Measurements from ENCODE around the gene CYB5B.

Gene CYB5B

GRCh38 chr16:69424053-69424934 lies at the start of gene CYB5B:
CYB5B (plus strand) TSS chr16:69424619; CDS start chr16:69424684, 65 bp downstream.
- DNase-seq (ENCODE audit: low read depth in 2 of 2): peak; percentile 87 to 95

- DNase-seq (ENCODE audit: low read depth in 2 of 2): no peak
These were observed 47.9 kb upstream of the CYB5B start for GRCh38 chr16:69376393-69377059.

- DNase-seq (ENCODE audit: low read depth in 2 of 2): no peak
These were observed 46.4 kb upstream of the CYB5B start for GRCh38 chr16:69378036-69378435.

- no peak for DNase-seq (ENCODE audit: low read depth in 2 of 2)
These were observed 45.7 kb upstream of the CYB5B start for GRCh38 chr16:69378760-69379159.

- no peak for DNase-seq (ENCODE audit: low read depth in 2 of 2)
These were observed 43.2 kb upstream of the CYB5B start for GRCh38 chr16:69381231-69381630.

GRCh38 chr16:69382421-69382820 lies 42.0 kb upstream of the CYB5B start:
- no peak for DNase-seq (ENCODE audit: low read depth in 2 of 2)

GRCh38 chr16:69384974-69385373 lies 39.4 kb upstream of the CYB5B start:
- DNase-seq (ENCODE audit: low read depth in 2 of 2): no peak

- DNase-seq (ENCODE audit: low read depth in 2 of 2): no peak
These were observed 37.8 kb upstream of the CYB5B start for GRCh38 chr16:69386596-69386995.

GRCh38 chr16:69393898-69394849 lies 30.2 kb upstream of the CYB5B start:
- no peak for DNase-seq (ENCODE audit: low read depth in 2 of 2)

GRCh38 chr16:69395859-69396186 lies 28.6 kb upstream of the CYB5B start:
- no peak for DNase-seq (ENCODE audit: low read depth in 2 of 2)

- DNase-seq (ENCODE audit: low read depth in 2 of 2): peak; percentile 24 to 71
These were observed 28.0 kb upstream of the CYB5B start for GRCh38 chr16:69396187-69397061.

GRCh38 chr16:69397821-69398521 lies 26.4 kb upstream of the CYB5B start:
- no peak for DNase-seq (ENCODE audit: low read depth in 2 of 2)

- DNase-seq (ENCODE audit: low read depth in 2 of 2): no peak
These were observed 25.1 kb upstream of the CYB5B start for GRCh38 chr16:69399361-69399760.

- no peak for DNase-seq (ENCODE audit: low read depth in 2 of 2)
These were observed 22.0 kb upstream of the CYB5B start for GRCh38 chr16:69402439-69402838.

- DNase-seq (ENCODE audit: low read depth in 2 of 2): no peak
These were observed 20.1 kb upstream of the CYB5B start for GRCh38 chr16:69404275-69404805.

- no peak for DNase-seq (ENCODE audit: low read depth in 2 of 2)
These were observed 19.1 kb upstream of the CYB5B start for GRCh38 chr16:69405326-69405725.

GRCh38 chr16:69405757-69406156 lies 18.7 kb upstream of the CYB5B start:
- no peak for DNase-seq (ENCODE audit: low read depth in 2 of 2)

- DNase-seq (ENCODE audit: low read depth in 2 of 2): no peak
These were observed 17.6 kb upstream of the CYB5B start for GRCh38 chr16:69406780-69407331.

- no peak for DNase-seq (ENCODE audit: low read depth in 2 of 2)
These were observed 16.6 kb upstream of the CYB5B start for GRCh38 chr16:69407702-69408323.
